ENCODE results near the gene GRIK1.

The GRIK1 gene

DNA sequence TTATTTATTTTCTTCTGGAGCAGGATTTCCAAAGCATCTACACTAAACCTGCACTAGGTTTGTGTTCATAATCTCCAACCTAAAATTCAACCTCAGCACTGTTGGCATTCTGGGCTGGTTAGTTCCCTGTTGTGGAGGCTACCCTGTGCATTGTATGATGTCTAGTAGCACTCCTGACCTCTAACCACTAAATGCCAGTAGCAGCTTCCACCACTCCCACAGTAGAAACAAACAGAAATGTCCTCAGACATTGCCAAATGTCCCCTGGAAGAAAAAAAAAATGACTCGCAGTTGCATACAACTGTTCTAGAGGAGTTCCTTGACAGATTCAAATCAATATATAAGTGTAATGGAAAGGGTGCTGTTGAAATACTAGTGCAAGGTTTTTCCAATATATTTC, 18.9 kb downstream of the GRIK1 start:
- TF ChIP-seq, protein P1, sequence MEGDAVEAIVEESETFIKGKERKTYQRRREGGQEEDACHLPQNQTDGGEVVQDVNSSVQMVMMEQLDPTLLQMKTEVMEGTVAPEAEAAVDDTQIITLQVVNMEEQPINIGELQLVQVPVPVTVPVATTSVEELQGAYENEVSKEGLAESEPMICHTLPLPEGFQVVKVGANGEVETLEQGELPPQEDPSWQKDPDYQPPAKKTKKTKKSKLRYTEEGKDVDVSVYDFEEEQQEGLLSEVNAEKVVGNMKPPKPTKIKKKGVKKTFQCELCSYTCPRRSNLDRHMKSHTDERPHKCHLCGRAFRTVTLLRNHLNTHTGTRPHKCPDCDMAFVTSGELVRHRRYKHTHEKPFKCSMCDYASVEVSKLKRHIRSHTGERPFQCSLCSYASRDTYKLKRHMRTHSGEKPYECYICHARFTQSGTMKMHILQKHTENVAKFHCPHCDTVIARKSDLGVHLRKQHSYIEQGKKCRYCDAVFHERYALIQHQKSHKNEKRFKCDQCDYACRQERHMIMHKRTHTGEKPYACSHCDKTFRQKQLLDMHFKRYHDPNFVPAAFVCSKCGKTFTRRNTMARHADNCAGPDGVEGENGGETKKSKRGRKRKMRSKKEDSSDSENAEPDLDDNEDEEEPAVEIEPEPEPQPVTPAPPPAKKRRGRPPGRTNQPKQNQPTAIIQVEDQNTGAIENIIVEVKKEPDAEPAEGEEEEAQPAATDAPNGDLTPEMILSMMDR (IDR thresholded peaks at IDR 0.05; ENCODE audit: insufficient read depth, missing control alignments) = no peak
- FAIRE-seq (no peak), DNase-seq (ENCODE audit: insufficient read length, low spot score) (no peak)

DNA sequence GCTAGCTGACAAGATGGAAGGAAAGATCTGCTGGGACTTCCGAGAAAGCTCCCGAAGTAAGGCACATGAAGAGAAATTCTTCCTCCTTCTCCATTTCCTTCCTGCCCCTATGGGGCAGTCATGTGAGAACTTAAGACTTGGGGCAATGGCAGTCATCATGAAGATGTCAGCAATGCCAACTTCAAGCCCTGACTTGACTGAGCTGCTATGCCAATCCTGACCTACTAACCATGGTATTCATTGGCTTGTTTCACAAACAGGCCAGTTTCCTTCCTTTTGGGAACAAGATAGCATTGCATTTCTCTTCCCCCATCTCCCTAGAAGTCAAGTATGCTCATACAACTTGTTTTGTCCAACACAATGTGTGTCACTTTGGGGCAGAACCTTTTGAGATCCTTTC, 25.5 kb downstream of the GRIK1 start:
- FAIRE-seq (no peak), DNase-seq (ENCODE audit: insufficient read length, low spot score) (no peak)
- TF ChIP-seq, protein P1 (IDR thresholded peaks at IDR 0.05; ENCODE audit: insufficient read depth, missing control alignments) = no peak

DNA sequence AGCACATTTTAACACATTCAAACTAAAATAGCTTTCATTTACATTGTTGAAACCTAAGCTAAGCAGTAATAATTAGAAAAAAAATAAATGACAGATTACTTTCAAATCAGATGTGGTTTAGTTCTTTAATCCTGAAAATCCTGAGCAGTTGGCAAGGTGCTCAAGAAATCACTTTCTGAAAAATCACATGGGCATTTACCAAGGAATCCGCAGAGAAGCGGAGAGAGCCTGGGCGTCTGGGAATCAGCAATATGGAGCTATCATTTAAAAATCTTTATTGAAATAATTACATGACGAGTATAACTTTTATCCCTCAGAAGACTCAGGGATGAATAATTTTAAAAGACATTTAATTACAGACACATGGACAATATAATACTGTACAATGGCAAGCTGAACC, 30.2 kb downstream of the GRIK1 start:
- peak; percentile 93 for FAIRE-seq
- TF ChIP-seq, protein P1 (IDR thresholded peaks at IDR 0.05; ENCODE audit: insufficient read depth, missing control alignments) = no peak
- DNase-seq (ENCODE audit: insufficient read length, low spot score) = no peak

GRCh38 chr21:29904359-29905282, 35.2 kb downstream of the GRIK1 start:
- TF ChIP-seq, protein P1 (IDR thresholded peaks at IDR 0.05; ENCODE audit: insufficient read depth, missing control alignments) = peak; percentile 2
- DNase-seq (ENCODE audit: insufficient read length, low spot score) (no peak), FAIRE-seq (no peak)

DNA sequence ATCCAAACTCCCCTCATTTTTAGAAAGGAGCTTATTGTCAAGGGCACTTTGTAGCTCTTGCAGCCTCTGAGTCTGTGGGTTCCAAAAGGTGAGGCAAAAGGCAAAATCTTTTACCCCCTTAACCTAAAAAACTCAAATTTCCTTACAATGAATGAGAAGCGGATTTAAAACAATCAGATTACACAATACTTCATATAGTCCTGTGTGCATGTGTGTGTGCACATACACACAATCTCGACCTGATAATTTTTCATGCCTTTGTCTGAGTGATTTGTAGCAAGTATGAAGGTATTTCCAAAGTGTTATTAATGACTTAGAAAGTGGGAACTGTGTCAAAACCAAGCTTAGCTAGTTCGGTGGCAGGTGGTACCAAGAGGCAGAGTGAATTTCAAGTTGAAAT, 42.9 kb downstream of the GRIK1 start:
- FAIRE-seq = no peak
- TF ChIP-seq, protein P1 (IDR thresholded peaks at IDR 0.05; ENCODE audit: insufficient read depth, missing control alignments) = no peak
- DNase-seq (ENCODE audit: insufficient read length, low spot score) = no peak

GRCh38 chr21:29893687-29894086, 46.1 kb downstream of the GRIK1 start:
- DNase-seq (ENCODE audit: insufficient read length, low spot score) (no peak), FAIRE-seq (no peak)
- TF ChIP-seq, protein P1 (IDR thresholded peaks at IDR 0.05; ENCODE audit: insufficient read depth, missing control alignments) = no peak

DNA sequence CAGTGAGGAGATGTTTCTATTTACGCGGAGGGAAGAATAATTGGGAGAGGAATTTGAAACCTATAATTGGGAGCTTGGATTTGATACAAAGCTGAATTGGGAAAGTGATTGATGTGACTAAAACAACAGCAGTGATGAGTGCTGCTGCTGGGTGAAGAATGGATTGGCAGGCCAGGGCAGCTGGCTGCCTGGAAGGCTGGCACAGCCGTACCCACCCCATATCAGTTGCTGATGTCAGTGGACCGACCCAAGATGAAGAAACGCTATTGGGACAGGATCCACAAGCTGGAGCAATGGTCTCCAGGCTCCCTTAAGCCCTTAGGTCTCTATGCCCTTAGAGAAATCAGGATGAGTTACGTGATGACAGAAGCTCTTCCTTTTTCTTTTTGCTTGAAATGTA, 47.4 kb downstream of the GRIK1 start:
- TF ChIP-seq, protein P1 (IDR thresholded peaks at IDR 0.05; ENCODE audit: insufficient read depth, missing control alignments) = no peak
- DNase-seq (ENCODE audit: insufficient read length, low spot score) (no peak), FAIRE-seq (no peak)
